Memory B cell (primary cell): ENCODE data around the gene CLEC16A.
A peak's percentile ranks its signal among the peaks of the same experiment; 100 is the strongest.

ENCODE experiments used
- ATAC-seq: fragments of 150-1000 bp; cut with Tn5 transposase; 2 replicates; pipeline ENCODE4 v1.10.0; 2021; ENCODE audit warnings: low read depth, mild to moderate bottlenecking, moderate library complexity
- DNase-seq, 2 donors: peaks; one replicate each; pipeline ENCODE4 v3.0.0; 2022; ENCODE audit warnings: low spot score in 2 of 2
- H3K27ac Mint-ChIP-seq: one replicate; pipeline ENCODE4 v1.8.0; 2022; ENCODE audit warnings: mild to moderate bottlenecking, moderate library complexity, mixed read lengths
- H3K27me3 Mint-ChIP-seq: one replicate; pipeline ENCODE4 v1.8.0; 2022; ENCODE audit warnings: mixed read lengths
- H3K36me3 Mint-ChIP-seq: one replicate; pipeline ENCODE4 v1.8.0; 2022; ENCODE audit warnings: mild to moderate bottlenecking, mixed read lengths
- H3K4me1 Mint-ChIP-seq: one replicate; pipeline ENCODE4 v1.8.0; 2022; ENCODE audit warnings: mixed read lengths
- H3K4me3 Mint-ChIP-seq: one replicate; pipeline ENCODE4 v1.8.0; 2022; ENCODE audit warnings: mild to moderate bottlenecking, moderate library complexity, mixed read lengths
- H3K9me3 Mint-ChIP-seq: one replicate; pipeline ENCODE4 v1.8.0; 2022; ENCODE audit warnings: mixed read lengths

Gene CLEC16A

DNA sequence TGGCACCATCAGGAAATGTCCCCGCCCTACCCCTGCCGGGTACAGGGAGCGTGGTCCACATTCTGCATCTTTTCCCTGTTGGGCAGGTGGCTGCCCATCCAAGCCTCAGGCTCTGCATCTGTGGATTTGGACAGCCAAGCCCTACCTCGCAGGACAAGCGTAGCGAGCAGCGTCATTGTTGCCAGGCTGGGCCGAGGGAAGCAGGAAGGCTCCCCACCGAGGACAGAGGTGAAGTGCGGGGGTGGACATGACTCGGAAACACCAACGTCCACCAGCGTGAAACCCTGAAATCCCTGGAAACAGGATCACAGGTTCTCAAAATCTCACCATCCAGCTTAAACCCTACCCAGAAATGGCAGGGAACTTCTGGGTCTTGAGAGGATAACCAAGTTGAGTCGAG lies 238.0 kb downstream of the CLEC16A start:
- Mint-ChIP-seq H3K27ac (peak overlapping the region; percentile 79), H3K27me3 (no peaks in the 10 kb centered on the region), H3K36me3 (peaks cover 16% of the 10 kb centered on the region), H3K4me3 (no peak overlapping the region), H3K9me3 (no peaks in the 10 kb centered on the region), H3K4me1 (peaks cover 12% of the 10 kb centered on the region)
- DNase-seq: no peak
- ATAC-seq: no peak

DNA sequence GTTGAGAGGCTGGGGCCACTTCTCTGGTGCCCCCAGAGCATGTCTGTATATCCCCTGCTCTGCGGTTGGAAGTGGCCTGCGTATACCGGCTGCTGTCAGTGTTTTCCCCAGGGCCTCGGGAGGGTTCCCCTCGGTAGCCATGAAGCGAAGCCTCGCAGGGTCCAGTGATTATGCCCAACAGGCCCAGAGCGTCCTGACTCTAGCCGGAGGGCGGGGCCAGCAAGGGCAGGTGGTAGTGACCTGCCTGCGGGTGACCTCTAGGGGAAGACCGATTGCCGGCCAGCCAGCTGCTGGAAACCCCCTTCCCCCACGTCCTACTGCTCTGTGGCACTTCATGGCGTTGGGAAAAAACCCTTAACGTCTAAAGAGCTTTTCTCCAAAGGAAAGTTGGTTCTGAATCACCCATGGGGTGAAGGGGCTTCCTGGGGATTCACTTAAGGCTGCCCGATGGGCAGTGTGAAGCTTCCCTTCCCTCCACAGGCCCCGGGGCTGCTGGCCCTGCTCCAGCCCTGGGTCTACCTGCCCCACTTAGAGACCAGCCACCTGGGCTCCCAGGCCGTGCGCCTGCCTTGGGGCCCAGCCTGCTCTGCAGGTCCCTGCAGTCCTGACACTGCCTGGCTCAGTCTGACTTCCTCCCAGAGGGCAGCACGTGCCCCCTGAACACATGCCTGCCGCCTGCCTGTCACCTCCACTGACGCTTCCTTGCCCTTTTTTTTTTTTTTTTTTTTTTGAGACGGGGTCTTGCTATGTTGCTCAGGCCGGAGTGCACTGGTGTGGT lies 238.9 kb downstream of the CLEC16A start:
- Mint-ChIP-seq H3K4me3 (no peak overlapping the region), H3K9me3 (no peaks in the 10 kb centered on the region), H3K36me3 (peaks cover 16% of the 10 kb centered on the region), H3K4me1 (peaks cover 12% of the 10 kb centered on the region), H3K27ac (peak overlapping the region; percentile 79), H3K27me3 (no peaks in the 10 kb centered on the region)
- peak; percentile 75 for ATAC-seq
- DNase-seq: peak; percentile 33 to 39

- H3K4me3 Mint-ChIP-seq: no peak overlapping the region
- DNase-seq (no peak), ATAC-seq (no peak)
- H3K27me3 Mint-ChIP-seq: no peaks in the 10 kb centered on the region
- H3K36me3 Mint-ChIP-seq: peaks cover 13% of the 10 kb centered on the region
- H3K27ac Mint-ChIP-seq: peak overlapping the region; percentile 79
- H3K4me1 Mint-ChIP-seq: peaks cover 12% of the 10 kb centered on the region
- H3K9me3 Mint-ChIP-seq: no peaks in the 10 kb centered on the region
Observed at GRCh38 chr16:11183951-11184350, 239.6 kb downstream of the CLEC16A start.

GRCh38 chr16:11187522-11188023 lies 243.2 kb downstream of the CLEC16A start:
- Mint-ChIP-seq H3K4me3 (no peak overlapping the region), H3K9me3 (no peaks in the 10 kb centered on the region), H3K27ac (no peak overlapping the region), H3K27me3 (no peaks in the 10 kb centered on the region), H3K4me1 (peaks cover 4% of the 10 kb centered on the region), H3K36me3 (peaks cover 3% of the 10 kb centered on the region)
- ATAC-seq (no peak), DNase-seq (no peak)

GRCh38 chr16:11188801-11189740 lies 244.7 kb downstream of the CLEC16A start:
- no peak overlapping the region for H3K27ac Mint-ChIP-seq
- no peaks in the 10 kb centered on the region for H3K4me1 Mint-ChIP-seq
- no peaks in the 10 kb centered on the region for H3K27me3 Mint-ChIP-seq
- H3K9me3 Mint-ChIP-seq: no peaks in the 10 kb centered on the region
- H3K36me3 Mint-ChIP-seq: peaks cover 4% of the 10 kb centered on the region
- no peak for ATAC-seq
- H3K4me3 Mint-ChIP-seq: no peak overlapping the region
- DNase-seq: no peak

GRCh38 chr16:11190588-11191560 lies 246.5 kb downstream of the CLEC16A start:
- Mint-ChIP-seq H3K36me3 (peaks cover 7% of the 10 kb centered on the region), H3K4me1 (no peaks in the 10 kb centered on the region), H3K27ac (no peak overlapping the region), H3K4me3 (no peak overlapping the region), H3K9me3 (no peaks in the 10 kb centered on the region), H3K27me3 (no peaks in the 10 kb centered on the region)
- ATAC-seq (no peak), DNase-seq (no peak)

- Mint-ChIP-seq H3K27me3 (no peaks in the 10 kb centered on the region), H3K27ac (no peak overlapping the region), H3K9me3 (no peaks in the 10 kb centered on the region), H3K36me3 (peaks cover 11% of the 10 kb centered on the region), H3K4me3 (no peak overlapping the region), H3K4me1 (no peaks in the 10 kb centered on the region)
- DNase-seq (no peak), ATAC-seq (no peak)
Observed at GRCh38 chr16:11191665-11192064, 247.3 kb downstream of the CLEC16A start.

DNA sequence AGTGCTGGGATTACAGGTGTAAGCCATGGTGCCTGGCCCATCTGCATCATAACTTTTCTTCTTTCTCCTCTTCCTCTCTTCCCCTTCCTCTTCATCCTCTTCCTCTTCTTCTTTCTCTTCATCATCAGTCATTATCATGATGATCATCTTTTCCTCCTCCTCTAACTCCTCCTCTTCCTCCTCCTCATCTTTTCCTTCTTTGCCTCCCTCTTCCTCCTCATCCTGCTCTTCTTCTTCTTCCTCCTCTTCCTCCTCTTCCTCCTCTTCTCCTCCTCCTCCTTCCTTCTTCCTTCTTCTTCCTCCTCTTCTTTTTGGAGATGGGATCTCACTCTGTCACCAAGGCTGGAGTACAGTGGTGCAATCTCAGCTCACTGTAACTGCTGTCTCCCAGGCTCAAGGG lies 249.1 kb downstream of the CLEC16A start:
- ATAC-seq (no peak), DNase-seq (no peak)
- no peaks in the 10 kb centered on the region for H3K9me3 Mint-ChIP-seq
- H3K27me3 Mint-ChIP-seq: peaks cover 7% of the 10 kb centered on the region
- H3K4me3 Mint-ChIP-seq: no peak overlapping the region
- peaks cover 6% of the 10 kb centered on the region for H3K4me1 Mint-ChIP-seq
- H3K36me3 Mint-ChIP-seq: peaks cover 13% of the 10 kb centered on the region
- no peak overlapping the region for H3K27ac Mint-ChIP-seq

GRCh38 chr16:11194913-11195312 lies 250.5 kb downstream of the CLEC16A start:
- no peak overlapping the region for H3K27ac Mint-ChIP-seq
- peaks cover 13% of the 10 kb centered on the region for H3K36me3 Mint-ChIP-seq
- ATAC-seq (no peak), DNase-seq (no peak)
- H3K27me3 Mint-ChIP-seq: peaks cover 10% of the 10 kb centered on the region
- H3K4me1 Mint-ChIP-seq: peaks cover 8% of the 10 kb centered on the region
- no peak overlapping the region for H3K4me3 Mint-ChIP-seq
- H3K9me3 Mint-ChIP-seq: no peaks in the 10 kb centered on the region

DNA sequence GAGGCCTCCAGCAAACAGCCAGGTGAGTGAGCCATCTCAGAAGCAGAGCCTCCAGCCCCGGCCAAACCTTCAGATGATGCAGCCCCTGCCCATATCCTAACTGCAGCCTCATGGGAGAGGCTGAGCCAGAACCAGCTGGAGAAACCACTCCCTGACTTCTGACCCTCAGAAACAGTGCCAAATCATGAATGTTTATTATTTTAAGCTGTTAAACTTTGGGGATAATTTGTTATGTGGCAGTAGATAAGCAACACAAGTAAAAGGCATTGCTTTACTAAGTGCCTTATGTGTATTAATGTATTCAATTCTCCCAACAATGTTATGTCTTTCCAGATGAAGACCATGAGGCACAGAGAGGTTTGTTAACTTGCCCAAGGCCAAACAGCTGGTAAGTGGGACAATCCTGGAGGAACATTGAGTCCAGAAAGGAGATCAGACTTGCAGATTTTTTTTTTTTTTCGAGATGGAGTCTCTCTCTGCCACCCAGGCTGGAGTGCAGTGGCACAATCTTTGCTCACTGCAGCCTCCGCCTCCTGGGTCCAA lies 252.0 kb downstream of the CLEC16A start:
- Mint-ChIP-seq H3K4me3 (no peak overlapping the region), H3K36me3 (peaks cover 13% of the 10 kb centered on the region), H3K9me3 (no peaks in the 10 kb centered on the region), H3K27ac (no peak overlapping the region), H3K27me3 (peaks cover 15% of the 10 kb centered on the region), H3K4me1 (peaks cover 8% of the 10 kb centered on the region)
- ATAC-seq: no peak
- no peak for DNase-seq

GRCh38 chr16:11198375-11198774 lies 254.0 kb downstream of the CLEC16A start:
- no peaks in the 10 kb centered on the region for H3K9me3 Mint-ChIP-seq
- peaks cover 11% of the 10 kb centered on the region for H3K4me1 Mint-ChIP-seq
- peaks cover 10% of the 10 kb centered on the region for H3K36me3 Mint-ChIP-seq
- peaks cover 19% of the 10 kb centered on the region for H3K27me3 Mint-ChIP-seq
- H3K27ac Mint-ChIP-seq: no peak overlapping the region
- H3K4me3 Mint-ChIP-seq: no peak overlapping the region
- ATAC-seq (no peak), DNase-seq (no peak)

GRCh38 chr16:11198828-11199227 lies 254.5 kb downstream of the CLEC16A start:
- H3K9me3 Mint-ChIP-seq: no peaks in the 10 kb centered on the region
- peaks cover 9% of the 10 kb centered on the region for H3K36me3 Mint-ChIP-seq
- H3K4me1 Mint-ChIP-seq: peaks cover 11% of the 10 kb centered on the region

GRCh38 chr16:11200592-11200991 lies 256.2 kb downstream of the CLEC16A start:
- no peak overlapping the region for H3K27ac Mint-ChIP-seq
- H3K36me3 Mint-ChIP-seq: peaks cover 6% of the 10 kb centered on the region
- DNase-seq: no peak
- no peaks in the 10 kb centered on the region for H3K9me3 Mint-ChIP-seq
- ATAC-seq: no peak
- H3K4me1 Mint-ChIP-seq: peaks cover 11% of the 10 kb centered on the region
- peaks cover 29% of the 10 kb centered on the region for H3K27me3 Mint-ChIP-seq
- no peak overlapping the region for H3K4me3 Mint-ChIP-seq

More at GRCh38 chr16:11198828-11199227, 254.5 kb downstream of the CLEC16A start:
- H3K27me3 Mint-ChIP-seq: peaks cover 19% of the 10 kb centered on the region
- no peak for ATAC-seq
- no peak overlapping the region for H3K4me3 Mint-ChIP-seq
- DNase-seq: no peak
- no peak overlapping the region for H3K27ac Mint-ChIP-seq
